ENCODE data around the gene RAB12.
"Not testable (repeated sequence)": the region's sequence is repeated elsewhere in the genome, so short reads cannot be mapped to it uniquely, and the experiment has no call there.

RAB12 gene

GRCh38 chr18:8614875-8615274 lies 5.6 kb downstream of the RAB12 start:
- no peak for DNase-seq

DNA sequence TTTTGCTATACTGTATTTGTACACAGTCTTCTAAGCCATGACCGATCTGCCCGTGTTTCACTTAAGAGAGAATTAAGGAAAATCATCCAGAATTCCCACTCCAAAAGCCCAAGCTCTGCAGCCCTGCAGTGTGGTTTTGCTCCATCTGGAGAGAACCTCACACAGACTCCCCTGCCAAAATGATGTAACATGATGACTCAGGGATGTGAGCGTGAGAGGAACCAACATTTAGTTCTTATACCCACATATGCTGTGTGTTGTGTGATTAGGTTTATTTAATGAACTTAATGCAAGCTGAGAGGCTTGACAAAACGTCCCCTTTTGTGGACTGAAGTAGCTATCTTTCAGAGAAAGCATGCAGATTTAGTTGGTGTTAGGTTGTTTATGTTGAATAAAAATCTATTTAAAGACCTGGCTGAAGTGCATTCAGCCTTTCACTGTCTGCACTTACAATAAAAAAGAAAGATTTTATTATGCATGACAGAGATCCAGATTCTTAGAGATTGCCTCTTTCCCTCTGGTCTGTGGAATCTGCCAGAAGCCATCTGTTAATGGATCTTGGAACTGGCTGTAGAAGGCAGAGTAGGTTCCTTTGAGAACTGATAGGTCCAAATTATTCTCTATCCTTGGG lies 6.3 kb downstream of the RAB12 start:
- no peak for DNase-seq

DNA sequence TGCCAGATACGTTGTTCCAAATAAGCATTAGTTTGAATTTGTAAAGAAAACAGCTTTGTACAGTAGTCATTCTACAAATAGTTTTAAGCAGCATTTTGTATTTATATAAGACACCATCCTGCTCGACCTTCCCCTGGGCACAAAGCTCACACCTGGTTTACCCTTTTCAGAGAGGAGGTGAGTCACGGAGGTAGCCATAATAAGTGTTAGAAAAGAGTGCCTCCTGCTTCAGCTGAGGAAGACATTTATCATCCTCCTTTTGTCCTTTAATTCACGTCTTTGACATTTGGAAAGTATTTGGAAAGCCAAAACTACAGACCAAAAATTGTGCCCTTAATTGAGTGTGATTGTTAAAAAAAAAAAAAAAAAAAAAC lies 6.8 kb downstream of the RAB12 start:
- DNase-seq: no peak

DNA sequence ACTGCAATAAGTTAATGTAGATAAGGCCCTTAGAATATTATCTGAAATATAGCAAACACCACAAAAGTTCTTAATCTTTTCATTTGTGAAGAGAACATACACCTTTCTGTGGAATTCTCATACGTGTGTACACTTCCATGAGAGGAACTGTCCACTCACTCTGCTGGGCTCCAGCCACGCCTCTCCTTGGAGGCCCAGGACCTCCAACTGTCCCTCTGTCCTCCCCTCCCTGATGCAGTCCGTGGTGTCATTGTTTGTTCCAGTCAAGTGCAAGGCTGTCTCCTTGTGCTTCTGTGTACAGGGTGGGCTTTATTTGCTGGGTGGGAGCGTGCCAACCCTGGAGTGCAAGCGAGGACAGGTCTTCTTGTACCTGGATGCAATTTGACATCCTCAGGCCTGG lies 8.7 kb downstream of the RAB12 start:
- no peak for DNase-seq

GRCh38 chr18:8619041-8619440 lies 9.8 kb downstream of the RAB12 start:
- no peak for DNase-seq

GRCh38 chr18:8619835-8620577 lies 10.8 kb downstream of the RAB12 start:
- DNase-seq: no peak

- DNase-seq: no peak
These were observed 11.6 kb downstream of the RAB12 start for GRCh38 chr18:8620845-8621244.

DNA sequence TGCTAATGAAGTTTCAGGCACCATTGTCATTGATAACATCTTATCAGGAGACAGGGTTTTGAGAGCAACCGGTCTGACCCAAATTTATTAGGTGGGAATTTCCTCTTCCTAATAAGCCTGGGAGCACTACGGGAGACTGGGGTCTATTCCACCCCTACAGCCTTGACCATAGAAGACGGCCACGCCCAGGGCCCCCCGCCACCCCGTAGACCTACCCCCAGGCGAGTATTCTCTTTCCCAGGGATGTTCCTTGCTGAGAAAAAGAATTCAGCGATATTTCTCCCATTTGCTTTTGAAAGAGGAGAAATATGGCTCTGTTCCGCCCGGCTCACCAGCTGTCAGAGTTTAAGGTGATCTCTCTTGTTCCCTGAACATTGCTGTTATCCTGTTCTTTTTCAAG lies 13.4 kb downstream of the RAB12 start:
- DNase-seq: not testable (repeated sequence)

DNA sequence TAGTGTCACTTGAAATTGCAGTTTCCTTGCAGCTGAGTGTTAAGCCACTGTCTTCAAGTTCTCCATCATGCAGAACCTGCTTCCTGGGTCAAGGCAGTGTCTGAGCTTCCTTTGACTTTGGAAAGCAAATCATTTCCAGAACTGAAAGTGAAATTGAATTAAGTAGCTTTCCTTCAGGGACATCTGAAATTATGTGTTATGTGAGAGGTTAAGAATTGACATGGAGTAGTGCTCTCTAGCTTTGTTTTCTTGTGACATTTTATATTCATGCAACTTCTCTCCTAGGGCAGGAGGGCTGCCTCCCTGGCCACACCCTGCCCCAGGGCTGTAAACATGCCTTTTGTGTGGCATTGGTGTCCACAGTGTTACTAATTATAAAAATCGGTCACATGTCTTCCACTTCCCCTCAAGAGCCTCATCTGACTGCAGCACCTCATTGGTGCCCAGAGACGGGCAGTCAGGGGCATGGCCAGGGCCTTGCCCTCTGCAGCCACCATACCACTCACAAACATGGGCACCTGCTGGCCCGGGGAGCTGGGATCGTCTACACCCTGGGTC lies 14.4 kb downstream of the RAB12 start:
- DNase-seq: no peak

- no peak for DNase-seq
These were observed 16.3 kb downstream of the RAB12 start for GRCh38 chr18:8625461-8626092.

GRCh38 chr18:8626414-8627106 lies 17.3 kb downstream of the RAB12 start:
- DNase-seq: no peak

GRCh38 chr18:8627107-8627472 lies 17.9 kb downstream of the RAB12 start:
- no peak for DNase-seq

DNA sequence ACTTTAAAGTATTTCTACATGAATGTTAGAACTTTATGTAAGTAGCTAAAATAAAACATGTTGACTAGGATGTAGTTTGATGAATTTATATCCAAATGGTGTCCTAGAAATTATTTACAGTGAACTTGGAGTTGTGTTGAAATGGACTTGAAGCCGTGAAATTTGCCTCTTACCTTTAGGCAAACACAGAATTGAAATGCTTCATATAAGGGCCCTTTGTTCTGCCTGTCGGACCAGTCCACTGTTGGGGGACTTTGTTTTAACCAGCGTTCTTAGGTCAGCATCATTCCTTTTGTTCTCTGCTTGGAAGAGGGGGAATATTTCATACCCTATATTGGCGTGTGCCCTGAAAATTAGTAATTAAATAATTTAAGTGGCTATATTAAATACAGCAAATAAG lies 18.3 kb downstream of the RAB12 start:
- DNase-seq: no peak

- no peak for DNase-seq
These were observed 20.4 kb downstream of the RAB12 start for GRCh38 chr18:8629602-8630001.

- no peak for DNase-seq
These were observed 21.3 kb downstream of the RAB12 start for GRCh38 chr18:8630546-8630945.

- DNase-seq: no peak
These were observed 22.0 kb downstream of the RAB12 start for GRCh38 chr18:8631265-8631664.

DNA sequence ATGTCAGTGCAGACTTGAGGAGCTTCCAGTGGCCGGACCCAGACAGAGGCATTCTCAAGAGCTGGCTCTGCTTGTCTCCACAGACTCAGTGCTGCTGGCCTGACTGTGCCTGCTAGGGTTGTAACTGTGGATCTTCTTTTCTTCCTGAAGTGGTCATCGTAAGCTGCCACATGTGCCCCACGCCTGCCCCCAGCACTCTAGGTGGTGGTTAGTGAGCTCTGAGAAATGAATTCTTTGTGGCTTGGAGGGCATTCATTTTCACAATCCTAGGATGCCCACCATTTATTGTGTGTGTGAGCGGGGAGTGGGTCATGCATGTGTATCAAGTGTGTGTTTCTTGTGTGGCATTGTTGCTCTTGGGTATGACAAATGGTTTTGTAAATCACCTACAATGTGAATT lies 23.1 kb downstream of the RAB12 start:
- no peak for DNase-seq

- DNase-seq: no peak
These were observed 25.3 kb downstream of the RAB12 start for GRCh38 chr18:8634508-8634907.

GRCh38 chr18:8635087-8635486 lies 25.9 kb downstream of the RAB12 start:
- no peak for DNase-seq

GRCh38 chr18:8639762-8640161 lies 30.5 kb downstream of the RAB12 start:
- no peak for DNase-seq

GRCh38 chr18:8643326-8643878 lies 34.2 kb downstream of the RAB12 start:
- no peak for DNase-seq

DNA sequence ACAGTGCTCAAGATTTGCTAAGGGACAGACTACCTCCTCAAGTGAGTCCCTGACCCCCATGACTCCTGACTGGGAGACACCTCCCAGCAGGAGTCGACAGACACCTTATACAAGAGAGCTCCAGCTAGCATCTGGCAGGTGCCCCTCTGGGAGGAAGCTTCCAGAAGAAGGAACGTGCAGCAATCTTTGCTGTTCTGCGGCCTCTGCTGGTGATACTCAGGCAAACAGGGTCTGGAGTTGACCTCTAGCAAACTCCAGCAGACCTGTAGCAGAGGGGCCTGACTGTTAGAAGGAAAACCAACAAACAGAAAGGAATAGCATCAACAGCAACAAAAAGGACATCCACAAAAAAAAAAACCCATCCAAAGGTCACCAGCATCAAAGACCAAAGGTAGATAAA lies 38.1 kb downstream of the RAB12 start:
- DNase-seq: not testable (repeated sequence)

Data from NCI-H1105 treated with DMSO at 0.1 percent for 48 hours (cell line).